SW 1271 (cell line): ENCODE results near the gene OR4F6.

ENCODE experiments used
- DNase-seq, 2 experiments: peaks; one replicate each; lab custom pipeline; 2025; lab: John Stamatoyannopoulos, UW

OR4F6 gene

GRCh38 chr15:101804941-101805340 lies 1.6 kb downstream of the OR4F6 start:
- no peak for DNase-seq

- DNase-seq: no peak
Measured at GRCh38 chr15:101805605-101806345, 2.5 kb downstream of the OR4F6 start.

GRCh38 chr15:101807345-101807945 lies 4.1 kb downstream of the OR4F6 start:
- DNase-seq: no peak

- no peak for DNase-seq
Measured at GRCh38 chr15:101808201-101808600, 4.9 kb downstream of the OR4F6 start.

- no peak for DNase-seq
Measured at GRCh38 chr15:101810456-101810855, 7.1 kb downstream of the OR4F6 start.

GRCh38 chr15:101810876-101811275 lies 7.6 kb downstream of the OR4F6 start:
- no peak for DNase-seq

GRCh38 chr15:101811902-101812301 lies 8.6 kb downstream of the OR4F6 start, which contains the start of gene OR4F15:
Gene OR4F15 (plus strand): TSS chr15:101812202. CDS start chr15:101818187, 5,985 bp downstream.
- no peak for DNase-seq

- DNase-seq: no peak
Measured at GRCh38 chr15:101813803-101814534, 10.7 kb downstream of the OR4F6 start.

- DNase-seq: no peak
Measured at GRCh38 chr15:101820781-101821180, 17.5 kb downstream of the OR4F6 start.

- no peak for DNase-seq
Measured at GRCh38 chr15:101827257-101827656, 23.9 kb downstream of the OR4F6 start.

GRCh38 chr15:101828774-101829173 lies 25.5 kb downstream of the OR4F6 start:
- DNase-seq: no peak

GRCh38 chr15:101841656-101842055 lies 38.3 kb downstream of the OR4F6 start:
- DNase-seq: no peak

GRCh38 chr15:101844916-101845315 lies 41.6 kb downstream of the OR4F6 start:
- DNase-seq: no peak

GRCh38 chr15:101852356-101852755 lies 49.0 kb downstream of the OR4F6 start:
- DNase-seq: no peak
